ENCODE measurements around the gene FUT1.

DNA sequence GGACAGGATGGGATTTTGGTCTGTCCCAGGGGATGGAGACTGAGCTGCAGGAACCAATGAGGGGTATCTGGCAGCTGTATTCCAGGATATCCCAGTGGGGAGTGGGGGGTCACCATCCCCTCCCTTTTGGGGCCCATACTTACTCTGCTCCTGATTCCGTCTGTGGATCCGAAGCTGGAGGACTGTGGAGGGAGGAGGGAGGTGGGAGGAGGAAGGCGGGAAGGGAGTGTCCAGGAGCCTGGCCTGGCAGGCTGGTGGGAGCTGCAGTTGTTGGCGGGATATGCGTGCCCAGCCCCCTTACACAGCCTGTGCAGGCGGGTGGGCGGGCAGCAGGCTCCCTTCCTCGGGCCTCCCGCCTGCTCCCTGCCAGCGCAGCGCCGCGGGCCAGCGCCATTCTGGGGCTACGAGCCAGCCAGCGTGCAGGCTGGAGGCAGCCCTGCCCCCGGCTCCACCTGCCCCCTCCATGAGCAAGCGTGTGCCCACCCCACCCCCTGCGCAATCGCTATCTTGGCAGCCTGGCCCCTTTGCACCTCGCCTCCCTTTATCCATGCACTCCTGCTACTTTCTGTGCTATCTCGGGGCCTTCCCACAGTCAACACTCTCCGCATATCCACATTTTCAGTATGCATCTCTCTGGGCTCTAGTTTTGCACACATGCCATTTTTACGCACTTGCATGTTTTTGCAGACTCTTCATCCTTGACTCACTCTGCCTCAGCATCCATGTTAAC is 35.7 kb downstream of the FUT1 start:
- TF ChIP-seq TCF12 (IDR thresholded peaks at IDR 0.05; ENCODE audit: low read depth, low read length) (no peak), BMI1 (IDR thresholded peaks at IDR 0.05; ENCODE audit: borderline replicate concordance) (no peak)
- TF ChIP-seq, protein P1, sequence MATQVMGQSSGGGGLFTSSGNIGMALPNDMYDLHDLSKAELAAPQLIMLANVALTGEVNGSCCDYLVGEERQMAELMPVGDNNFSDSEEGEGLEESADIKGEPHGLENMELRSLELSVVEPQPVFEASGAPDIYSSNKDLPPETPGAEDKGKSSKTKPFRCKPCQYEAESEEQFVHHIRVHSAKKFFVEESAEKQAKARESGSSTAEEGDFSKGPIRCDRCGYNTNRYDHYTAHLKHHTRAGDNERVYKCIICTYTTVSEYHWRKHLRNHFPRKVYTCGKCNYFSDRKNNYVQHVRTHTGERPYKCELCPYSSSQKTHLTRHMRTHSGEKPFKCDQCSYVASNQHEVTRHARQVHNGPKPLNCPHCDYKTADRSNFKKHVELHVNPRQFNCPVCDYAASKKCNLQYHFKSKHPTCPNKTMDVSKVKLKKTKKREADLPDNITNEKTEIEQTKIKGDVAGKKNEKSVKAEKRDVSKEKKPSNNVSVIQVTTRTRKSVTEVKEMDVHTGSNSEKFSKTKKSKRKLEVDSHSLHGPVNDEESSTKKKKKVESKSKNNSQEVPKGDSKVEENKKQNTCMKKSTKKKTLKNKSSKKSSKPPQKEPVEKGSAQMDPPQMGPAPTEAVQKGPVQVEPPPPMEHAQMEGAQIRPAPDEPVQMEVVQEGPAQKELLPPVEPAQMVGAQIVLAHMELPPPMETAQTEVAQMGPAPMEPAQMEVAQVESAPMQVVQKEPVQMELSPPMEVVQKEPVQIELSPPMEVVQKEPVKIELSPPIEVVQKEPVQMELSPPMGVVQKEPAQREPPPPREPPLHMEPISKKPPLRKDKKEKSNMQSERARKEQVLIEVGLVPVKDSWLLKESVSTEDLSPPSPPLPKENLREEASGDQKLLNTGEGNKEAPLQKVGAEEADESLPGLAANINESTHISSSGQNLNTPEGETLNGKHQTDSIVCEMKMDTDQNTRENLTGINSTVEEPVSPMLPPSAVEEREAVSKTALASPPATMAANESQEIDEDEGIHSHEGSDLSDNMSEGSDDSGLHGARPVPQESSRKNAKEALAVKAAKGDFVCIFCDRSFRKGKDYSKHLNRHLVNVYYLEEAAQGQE (IDR thresholded peaks at IDR 0.05; ENCODE audit: low read depth, low read length) = no peak

All from GM12878 (cell line).